HS-5 (cell line): ENCODE data around the gene TPRN.

Experiments used
- DNase-seq: peaks from one replicate; pipeline ENCODE4 v3.0.0-alpha.2; 2012; ENCODE audit warnings: low read depth

Gene TPRN

GRCh38 chr9:137206602-137207001 lies 6.1 kb upstream of the TPRN start:
- DNase-seq: no peak

DNA sequence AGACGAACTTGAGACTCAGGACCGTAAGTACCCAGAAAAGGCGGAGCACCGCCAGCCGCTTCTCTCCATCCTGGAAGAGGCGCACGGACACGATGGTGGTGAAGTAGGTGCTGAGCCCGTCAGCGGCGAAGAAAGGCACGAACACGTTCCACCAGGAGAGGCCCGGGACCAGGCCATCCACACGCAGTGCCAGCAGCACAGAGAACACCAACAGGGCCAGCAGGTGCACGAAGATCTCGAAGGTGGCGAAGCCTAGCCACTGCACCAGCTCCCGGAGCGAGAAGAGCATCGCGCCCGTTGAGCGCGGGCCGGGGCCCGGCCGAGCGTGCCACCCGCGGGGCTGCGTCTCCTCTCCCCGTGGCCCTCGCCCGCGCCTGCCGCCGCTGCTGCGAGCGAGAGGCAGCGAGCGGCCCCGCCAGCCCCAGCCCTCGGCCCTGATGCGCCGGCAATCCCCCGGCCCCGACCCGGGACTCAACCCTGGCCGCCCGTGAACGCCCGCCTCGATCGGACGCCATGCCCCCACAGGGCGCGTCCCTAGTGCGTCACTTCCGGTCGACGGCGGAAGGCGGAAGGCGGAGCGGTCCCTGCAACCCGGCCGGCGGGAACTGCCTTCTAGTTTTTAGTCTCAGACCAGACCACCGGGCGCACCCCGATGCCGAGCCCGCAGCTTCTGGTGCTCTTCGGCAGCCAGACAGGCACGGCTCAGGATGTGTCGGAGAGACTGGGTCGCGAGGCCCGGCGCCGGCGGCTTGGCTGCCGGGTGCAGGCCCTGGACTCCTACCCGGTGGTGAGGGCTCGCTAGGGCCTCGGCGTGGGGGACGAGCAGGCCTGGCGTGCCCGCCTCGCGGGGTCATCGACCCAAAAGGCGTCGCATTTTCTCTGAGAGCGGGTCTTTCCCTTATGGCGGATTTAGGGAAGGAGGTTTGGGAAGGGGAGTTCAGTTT lies 4.9 kb upstream of the TPRN start, which contains the start of the genes NDOR1 and TMEM203:
Gene NDOR1 (plus strand): TSS at position 575 of the 944 bp plus-strand sequence. CDS start 78 bp downstream, at position 653.
Gene TMEM203 (minus strand): TSS at position 523 of the 944 bp plus-strand sequence. CDS start 234 bp downstream, at position 289.
- no peak for DNase-seq

- no peak for DNase-seq
Measured at GRCh38 chr9:137204731-137205125, 4.2 kb upstream of the TPRN start.

DNA sequence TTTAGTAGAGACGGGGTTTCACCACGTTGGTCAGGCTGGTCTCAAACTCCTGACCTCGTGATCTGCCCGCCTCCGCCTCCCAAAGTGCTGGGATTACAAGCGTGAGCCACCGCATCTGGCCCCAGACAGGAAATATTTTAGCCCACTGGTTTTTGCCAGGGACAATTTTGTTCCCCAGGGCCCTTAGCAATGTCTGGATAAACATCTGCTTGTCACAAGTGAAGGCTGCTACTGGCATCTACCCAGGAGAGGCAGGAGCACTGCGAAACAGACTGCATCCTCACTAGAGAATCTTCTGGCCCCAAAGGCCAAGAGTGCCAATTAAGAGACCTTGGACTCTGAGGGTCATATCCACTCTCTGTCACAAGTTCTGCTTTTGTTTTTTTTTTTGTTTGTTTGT lies 2.4 kb upstream of the TPRN start:
- no peak for DNase-seq

DNA sequence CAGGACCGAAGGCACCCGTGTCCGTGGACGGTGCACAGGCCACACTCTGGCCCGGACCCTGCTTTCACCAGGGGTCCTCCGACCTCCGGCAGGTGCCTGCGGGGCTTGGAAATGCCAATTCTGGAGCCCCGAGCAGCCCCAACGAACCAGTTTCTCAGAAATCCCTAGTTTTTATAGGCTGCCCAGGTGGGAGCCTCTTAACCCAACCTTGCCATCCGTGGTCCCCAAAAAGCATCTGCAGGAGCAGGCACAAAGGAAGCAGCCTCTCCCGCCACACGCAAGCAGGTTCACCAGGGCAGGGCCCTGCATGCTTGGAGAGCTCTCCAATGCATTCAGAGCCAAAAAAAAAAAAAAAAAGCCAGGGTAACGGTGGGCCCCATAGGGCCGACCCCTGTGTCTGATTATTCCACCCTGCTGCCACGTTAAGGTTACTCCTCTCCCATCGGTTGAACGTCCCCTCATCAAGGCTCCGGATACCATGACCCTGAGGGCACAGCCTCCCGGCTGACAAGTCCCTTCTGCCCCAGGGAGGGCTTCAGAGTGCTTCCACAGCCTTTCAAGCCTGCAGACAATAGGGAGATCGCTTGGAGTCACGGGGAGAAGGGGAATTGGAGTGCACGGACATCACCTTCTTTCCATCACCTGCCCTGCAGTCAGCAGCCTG lies 796 bp upstream of the TPRN start:
- DNase-seq: no peak

DNA sequence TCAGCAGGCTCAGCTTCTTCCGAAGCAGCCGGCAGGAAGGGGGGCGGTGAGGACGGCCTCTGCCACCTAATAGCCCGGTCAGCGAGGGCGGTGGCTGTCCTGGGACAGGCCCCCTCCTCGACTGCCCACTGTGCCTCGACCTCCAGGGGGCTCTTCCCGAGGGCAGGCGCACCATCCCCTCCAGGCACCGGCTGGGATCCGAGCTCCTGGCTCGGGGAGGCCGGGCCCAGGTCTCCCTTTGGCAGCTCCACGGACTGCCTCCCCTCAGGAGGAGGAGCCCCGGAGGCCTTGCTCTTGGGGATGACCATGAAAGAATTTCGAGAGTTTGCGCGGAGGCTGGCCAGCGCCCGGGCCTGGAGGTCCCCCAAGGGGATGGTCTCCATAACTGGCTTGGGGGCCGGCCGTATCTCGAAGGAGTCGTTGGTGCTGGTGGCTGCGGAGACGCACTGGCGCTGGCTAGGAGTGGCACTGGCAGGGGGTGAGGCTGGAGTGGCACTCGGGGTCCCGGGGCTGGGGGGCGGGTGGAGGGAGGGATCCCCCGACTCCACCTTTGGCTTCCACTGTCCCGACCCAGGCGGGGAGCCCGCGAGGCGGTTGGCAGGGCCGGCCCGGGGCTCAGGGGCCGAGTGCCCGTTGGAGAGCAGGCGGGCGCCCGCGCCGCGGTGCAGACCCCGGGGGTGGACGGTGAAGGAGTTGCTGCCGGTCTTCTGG lies 975 bp downstream of the TPRN start:
- DNase-seq: no peak

DNA sequence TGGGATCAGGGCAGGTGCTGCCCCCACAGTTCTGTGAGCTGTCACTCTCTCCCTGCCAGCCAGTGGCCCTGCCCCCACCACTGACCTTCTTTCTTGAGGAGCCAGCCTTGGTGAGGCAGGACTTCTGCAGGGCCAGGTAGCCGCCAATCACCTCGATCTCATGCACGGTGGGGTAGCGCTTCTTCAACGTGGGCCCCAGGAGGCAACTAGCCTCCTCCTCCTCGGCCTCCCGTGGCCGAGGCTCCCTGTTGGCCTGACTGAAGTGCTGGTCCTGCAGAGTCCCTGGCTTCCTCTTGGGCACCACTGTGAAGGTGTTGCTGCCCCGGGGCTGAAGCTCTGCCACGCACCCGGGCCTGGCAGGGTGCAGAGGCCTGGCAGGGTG lies 1.6 kb downstream of the TPRN start:
- no peak for DNase-seq

GRCh38 chr9:137198051-137198901 lies 2.3 kb downstream of the TPRN start:
- no peak for DNase-seq

GRCh38 chr9:137195525-137196220 lies 4.9 kb downstream of the TPRN start:
- no peak for DNase-seq

DNA sequence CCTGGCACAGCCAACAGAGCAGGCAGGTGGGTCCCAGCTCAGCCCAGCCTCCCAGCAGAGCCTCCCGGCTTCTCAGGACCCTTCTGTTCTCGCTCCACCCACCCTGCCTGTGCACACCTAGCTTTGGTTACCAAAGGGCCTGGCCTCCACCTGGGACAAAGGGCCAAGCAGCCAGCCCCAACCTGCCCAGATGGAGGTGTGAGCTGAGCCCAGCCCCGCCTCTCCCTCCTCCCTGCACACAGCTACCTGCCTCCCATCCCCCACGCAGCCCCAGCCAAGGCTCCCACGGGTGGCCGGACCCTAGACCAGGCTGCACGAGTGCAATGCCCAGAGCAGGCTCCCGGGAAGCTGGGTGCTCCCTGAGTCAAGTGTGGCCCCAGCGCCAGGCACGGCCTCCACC lies 5.6 kb downstream of the TPRN start:
- DNase-seq: no peak

DNA sequence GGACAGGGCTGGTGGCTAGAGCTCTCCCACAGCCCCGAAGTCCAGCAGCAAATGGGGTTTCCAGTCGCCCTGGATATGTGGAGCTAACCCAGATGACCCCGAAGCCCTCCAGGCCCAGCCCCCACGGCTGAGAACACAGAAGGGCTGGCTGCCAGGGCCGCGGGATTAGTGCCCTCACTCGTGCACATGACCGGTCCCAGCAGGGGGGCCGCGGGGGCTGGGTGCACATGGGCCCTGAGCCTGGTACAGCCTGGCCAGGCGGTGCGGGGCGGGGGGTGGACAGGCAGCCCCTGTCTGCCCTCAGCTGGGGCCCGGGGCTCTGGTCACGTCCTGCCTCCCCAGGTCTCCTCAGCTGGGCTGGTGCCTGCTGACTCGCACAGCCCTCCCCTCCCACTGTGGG lies 6.2 kb downstream of the TPRN start:
- DNase-seq: no peak

- no peak for DNase-seq
Measured at GRCh38 chr9:137193771-137194170, 6.8 kb downstream of the TPRN start.

DNA sequence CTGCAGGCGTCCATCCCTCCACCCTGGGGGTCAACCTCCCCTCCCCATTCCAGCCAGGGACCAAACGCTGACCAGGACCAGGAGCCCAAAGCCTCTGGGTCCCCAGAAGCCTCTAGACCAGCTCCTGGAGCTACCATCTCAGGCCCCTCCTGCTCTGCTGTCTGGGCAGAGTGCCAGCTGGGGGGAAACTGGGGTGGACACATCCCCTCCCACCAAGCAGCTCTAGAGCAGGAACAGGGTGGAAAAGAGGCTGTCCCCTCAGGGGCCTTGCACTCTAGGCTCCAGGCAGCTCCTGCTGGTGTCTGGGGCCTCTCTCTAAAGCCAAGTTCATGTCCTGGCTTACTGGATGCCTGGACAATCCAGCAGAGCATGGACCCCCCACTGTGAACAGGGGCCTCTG lies 7.7 kb downstream of the TPRN start:
- no peak for DNase-seq

DNA sequence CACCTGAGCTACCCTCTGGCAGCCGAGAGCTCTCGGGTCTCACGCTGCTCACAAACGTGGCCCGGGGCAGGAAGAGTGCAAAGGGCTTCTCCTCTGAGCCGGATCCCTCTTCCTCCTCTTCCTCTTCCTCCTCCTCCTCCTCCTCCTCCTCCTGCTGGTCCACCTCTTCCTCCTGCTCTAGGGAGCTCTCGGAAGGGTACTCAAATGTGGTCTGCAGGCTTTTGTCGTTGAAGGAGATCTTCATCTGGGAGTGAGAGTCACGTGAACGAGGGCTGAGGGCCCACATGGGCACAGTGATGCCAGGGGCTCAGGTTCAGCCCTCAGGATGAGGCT lies 8.1 kb downstream of the TPRN start:
- DNase-seq: no peak

DNA sequence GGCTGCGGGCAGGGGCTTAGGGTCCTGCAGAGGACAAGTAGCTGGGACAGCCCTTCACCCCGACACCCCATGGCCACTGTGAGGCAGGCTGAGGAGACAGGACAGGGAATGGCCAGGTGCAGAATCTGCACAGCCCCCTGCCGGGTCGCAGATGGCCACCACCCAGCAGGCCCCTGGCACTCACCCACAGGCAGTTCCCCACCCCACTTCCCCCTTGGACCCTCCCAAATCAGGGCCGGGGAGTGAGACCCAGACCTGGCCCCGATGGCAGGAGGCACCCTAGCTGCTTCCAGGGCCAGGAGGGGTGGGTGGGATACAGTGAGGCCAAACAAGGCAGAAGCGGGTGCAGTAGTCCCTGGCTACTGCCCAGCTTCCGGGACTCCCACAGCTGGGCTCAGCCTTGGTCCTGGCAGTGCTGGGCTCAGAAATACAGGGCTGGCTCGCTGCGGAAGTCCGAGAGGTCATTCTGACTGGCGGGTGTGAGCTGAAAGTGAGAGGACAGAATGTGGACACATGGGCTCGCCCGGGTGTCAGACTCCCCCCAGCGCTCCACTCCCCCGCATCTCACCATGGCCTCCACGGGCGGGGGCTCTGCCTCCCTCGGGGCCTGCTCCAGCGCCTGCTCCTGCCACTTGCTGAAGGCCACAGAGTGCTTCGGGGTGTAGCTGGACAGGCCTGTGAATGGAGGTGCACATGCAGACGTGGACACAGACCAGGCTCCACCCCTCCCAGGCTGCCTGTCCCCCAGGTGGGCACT lies 8.7 kb downstream of the TPRN start:
- no peak for DNase-seq

GRCh38 chr9:137191245-137191644 lies 9.3 kb downstream of the TPRN start:
- no peak for DNase-seq

GRCh38 chr9:137190315-137190856 lies 10.2 kb downstream of the TPRN start:
- no peak for DNase-seq

DNA sequence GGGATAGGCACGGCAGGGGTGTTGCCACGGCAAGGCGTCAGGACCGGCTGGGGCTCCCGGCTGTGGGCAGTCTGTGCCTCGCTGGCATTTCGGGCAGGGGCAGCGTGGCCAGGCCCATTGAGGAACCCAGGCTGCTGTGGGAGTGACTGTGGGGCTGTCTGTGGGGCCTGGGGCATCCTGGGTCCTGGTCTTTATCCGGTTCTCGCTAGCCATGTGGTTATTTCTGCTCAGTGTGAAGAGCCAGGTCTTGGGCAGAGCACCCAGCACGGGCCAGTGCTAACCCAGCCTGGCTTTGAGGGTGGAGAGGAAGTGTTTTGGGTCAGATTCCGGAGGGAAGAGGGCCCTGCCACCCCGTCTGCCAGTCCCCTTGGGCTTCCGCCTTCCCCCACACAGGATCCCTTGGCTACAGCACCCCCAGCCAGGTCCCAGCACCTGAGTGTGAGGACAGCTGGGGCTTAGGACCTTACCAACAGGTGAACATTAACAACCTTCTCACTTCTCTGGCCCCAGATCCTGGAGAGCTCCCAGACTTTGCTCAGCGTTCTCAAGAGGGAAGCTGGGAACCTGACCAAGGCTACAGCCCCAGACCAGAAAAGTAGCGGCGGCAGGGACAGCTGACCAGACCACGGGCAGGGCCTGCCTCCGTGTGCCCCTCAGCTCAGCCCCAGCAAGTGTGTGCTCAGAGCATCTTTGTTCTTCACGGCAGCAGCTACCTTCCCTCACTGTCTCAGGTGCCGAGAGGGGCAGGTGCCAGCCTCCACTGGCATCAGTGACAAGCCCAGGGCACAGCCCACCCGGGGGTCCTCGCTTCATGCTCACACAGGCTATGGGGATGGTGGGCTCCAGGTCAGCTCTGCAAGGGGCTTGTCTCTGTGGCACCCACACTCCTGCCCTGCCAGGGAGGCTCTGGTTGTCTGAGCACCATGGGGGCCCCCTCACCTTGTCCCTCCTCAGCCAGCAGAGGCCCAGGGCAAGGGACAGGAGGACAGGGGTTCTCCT lies 10.9 kb downstream of the TPRN start:
- DNase-seq: no peak
